ENCODE measurements around the gene TCN2. TPM values are rescaled to one million over a fixed set of nuclear protein-coding genes. Genes with fewer than 3 reads are reported as not detected.

TCN2 gene
- total and polyA plus RNA-seq, 12 donors: 8.9 to 46.8 (median 14.8) TPM

DNA sequence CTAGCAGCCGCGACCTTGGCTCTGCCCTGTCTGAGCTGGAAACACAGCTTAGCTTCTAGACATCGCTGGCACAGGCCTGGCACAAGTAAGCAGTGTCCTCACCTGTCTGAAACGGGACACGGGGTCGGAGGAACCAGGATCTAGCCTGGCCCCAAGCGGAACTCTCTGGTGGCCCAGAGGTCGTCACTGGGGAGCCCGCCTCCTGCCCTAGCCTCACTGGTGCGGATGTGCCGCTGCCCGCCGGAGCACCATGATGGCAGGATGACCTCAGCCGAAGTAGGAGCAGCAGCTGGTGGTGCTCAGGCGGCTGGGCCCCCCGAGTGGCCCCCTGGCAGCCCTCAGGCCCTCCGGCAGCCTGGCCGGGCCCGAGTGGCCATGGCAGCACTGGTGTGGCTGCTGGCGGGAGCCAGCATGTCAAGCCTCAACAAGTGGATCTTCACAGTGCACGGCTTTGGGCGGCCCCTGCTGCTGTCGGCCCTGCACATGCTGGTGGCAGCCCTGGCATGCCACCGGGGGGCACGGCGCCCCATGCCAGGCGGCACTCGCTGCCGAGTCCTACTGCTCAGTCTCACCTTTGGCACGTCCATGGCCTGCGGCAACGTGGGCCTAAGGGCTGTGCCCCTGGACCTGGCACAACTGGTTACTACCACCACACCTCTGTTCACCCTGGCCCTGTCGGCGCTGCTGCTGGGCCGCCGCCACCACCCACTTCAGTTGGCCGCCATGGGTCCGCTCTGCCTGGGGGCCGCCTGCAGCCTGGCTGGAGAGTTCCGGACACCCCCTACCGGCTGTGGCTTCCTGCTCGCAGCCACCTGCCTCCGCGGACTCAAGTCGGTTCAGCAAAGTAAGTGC, 29.5 kb downstream of the TCN2 start:
- H3K9me3 ChIP-seq: no peaks in the 10 kb centered on the region
- H3K36me3 ChIP-seq: no peaks in the 10 kb centered on the region
- intact Hi-C loops (cut with DNase I): loop anchor here in 5 of 10 donors (5.0 to 10.0 kb wide), 4 partner anchors 121 to 508 kb away; partner anchors contain the start of gene PLA2G3 (in 1 of the 5)
- 53 to 61% methylated on average over 45 of the region's 45 CpGs for WGBS, 2 donors
- peak overlapping the region; percentile 52 to 91 (median 74) for H3K4me3 ChIP-seq
- peaks cover 16 to 49% (median 39%) of the 10 kb centered on the region in 9 donors for H3K4me1 ChIP-seq
- ATAC-seq: peak in 2 of 8 donors; percentile 1 to 15
- H3K27ac ChIP-seq: peak overlapping the region in 9 of 10 donors; percentile 88 to 97 (median 91)
- TF ChIP-seq, protein P1, sequence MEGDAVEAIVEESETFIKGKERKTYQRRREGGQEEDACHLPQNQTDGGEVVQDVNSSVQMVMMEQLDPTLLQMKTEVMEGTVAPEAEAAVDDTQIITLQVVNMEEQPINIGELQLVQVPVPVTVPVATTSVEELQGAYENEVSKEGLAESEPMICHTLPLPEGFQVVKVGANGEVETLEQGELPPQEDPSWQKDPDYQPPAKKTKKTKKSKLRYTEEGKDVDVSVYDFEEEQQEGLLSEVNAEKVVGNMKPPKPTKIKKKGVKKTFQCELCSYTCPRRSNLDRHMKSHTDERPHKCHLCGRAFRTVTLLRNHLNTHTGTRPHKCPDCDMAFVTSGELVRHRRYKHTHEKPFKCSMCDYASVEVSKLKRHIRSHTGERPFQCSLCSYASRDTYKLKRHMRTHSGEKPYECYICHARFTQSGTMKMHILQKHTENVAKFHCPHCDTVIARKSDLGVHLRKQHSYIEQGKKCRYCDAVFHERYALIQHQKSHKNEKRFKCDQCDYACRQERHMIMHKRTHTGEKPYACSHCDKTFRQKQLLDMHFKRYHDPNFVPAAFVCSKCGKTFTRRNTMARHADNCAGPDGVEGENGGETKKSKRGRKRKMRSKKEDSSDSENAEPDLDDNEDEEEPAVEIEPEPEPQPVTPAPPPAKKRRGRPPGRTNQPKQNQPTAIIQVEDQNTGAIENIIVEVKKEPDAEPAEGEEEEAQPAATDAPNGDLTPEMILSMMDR (IDR thresholded peaks at IDR 0.05): no peak
- DNase-seq: peak in 1 of 2 donors; percentile 27
- H3K27me3 ChIP-seq: no peaks in the 10 kb centered on the region

DNA sequence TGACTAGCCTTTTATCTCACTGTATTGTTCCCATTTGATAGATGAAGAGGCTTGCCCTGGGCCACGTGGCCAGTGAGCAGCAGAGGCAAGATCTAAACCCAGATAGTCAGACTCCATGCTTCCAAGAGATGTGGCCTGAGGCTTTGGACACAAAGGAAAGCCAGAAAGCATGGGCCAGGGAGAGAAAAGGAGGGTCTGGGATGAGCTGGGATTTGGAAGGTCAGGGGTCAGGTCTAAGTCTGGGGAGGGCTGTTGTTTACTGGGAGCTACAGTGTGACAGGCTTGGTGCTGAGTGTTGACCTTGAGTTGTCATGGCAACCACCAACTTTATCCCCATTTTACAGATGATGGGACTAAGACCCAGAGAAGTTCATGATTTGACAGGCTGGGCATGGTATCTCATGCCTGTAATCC, 30.7 kb downstream of the TCN2 start:
- DNase-seq: no peak
- Histone ChIP-seq H3K27me3 (no peaks in the 10 kb centered on the region), H3K27ac (no peak overlapping the region), H3K4me1 (peaks cover 16 to 49% (median 39%) of the 10 kb centered on the region in 9 donors), H3K36me3 (no peaks in the 10 kb centered on the region), H3K4me3 (peak overlapping the region in 2 of 10 donors; percentile 5 to 81), H3K9me3 (no peaks in the 10 kb centered on the region)
- TF ChIP-seq, protein P1 (IDR thresholded peaks at IDR 0.05): no peak
- WGBS, 2 donors: 83 to 92% methylated on average over 1 of the region's 1 CpG
- intact Hi-C loops (cut with DNase I): loop anchor here in 5 of 10 donors (5.0 to 10.0 kb wide), 4 partner anchors 120 to 507 kb away; partner anchors contain the start of gene PLA2G3 (in 1 of the 5)
- no peak for ATAC-seq

DNA sequence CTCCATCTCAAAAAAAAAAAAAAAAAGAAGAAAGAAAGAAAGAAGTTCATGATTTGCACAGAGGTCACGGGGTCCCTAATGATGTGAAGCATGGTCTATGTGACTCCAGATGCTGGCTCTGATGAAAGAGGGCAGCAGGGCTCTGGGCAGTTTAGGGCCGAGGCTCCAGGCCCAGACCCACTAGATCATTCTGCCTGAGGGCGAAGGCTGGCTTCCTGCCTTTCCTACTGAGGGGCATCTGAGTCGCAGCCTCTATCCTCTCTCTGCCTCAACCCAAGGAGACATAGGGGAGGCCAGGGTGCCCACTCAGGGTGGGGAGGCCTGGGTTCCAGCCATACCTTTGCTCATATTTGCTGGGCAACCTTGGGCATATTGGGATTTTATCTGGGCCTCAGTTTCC, 33.4 kb downstream of the TCN2 start:
- 93 to 98% methylated on average over 4 of the region's 4 CpGs for WGBS, 2 donors
- H3K9me3 ChIP-seq: no peaks in the 10 kb centered on the region
- no peaks in the 10 kb centered on the region for H3K27me3 ChIP-seq
- H3K4me3 ChIP-seq: no peak overlapping the region
- TF ChIP-seq, protein P1 (IDR thresholded peaks at IDR 0.05): no peak
- H3K36me3 ChIP-seq: no peaks in the 10 kb centered on the region
- intact Hi-C loops (cut with DNase I): loop anchor here in 1 of 10 donors (10.0 kb wide), 1 partner anchor 264 kb away; no protein-coding TSS in a partner anchor
- DNase-seq (no peak), ATAC-seq (no peak)
- H3K27ac ChIP-seq: peak overlapping the region in 5 of 10 donors; percentile 10 to 59 (median 31)
- peaks cover 10 to 51% (median 30%) of the 10 kb centered on the region in 9 donors for H3K4me1 ChIP-seq

DNA sequence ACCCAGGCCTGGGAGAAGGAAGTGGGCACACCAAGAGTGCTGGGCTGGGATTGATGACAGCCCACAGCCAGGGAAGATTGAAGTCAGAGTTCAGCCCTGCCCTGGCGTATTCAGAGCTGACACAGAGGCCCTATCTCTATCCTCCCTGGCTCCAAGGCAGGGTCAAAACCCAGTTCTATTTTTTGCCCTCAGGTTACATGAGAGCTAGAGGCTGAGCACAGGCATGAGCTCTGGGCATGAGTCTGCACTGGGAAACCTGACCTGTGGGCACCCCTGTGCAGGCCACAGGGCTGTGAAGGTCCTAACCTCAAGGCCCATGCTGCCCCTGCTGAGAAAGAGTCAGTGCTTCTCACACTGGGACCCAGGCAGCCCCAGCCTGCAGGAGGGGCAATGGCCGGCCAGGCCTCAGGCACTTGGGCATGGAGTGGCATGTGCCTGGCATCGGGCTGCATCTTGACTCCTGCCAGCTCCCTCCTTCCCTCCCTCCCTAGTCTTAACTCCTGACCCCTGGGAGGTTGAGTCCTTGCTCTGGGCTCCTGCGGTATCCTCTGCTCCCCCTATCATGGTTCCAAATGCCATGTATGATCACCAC, 34.0 kb downstream of the TCN2 start:
- no peak for DNase-seq
- TF ChIP-seq, protein P1 (IDR thresholded peaks at IDR 0.05): no peak
- Histone ChIP-seq H3K4me3 (no peak overlapping the region), H3K27me3 (no peaks in the 10 kb centered on the region), H3K9me3 (no peaks in the 10 kb centered on the region), H3K4me1 (peaks cover 10 to 48% (median 28%) of the 10 kb centered on the region in 9 donors), H3K27ac (peak overlapping the region in 5 of 10 donors; percentile 10 to 59 (median 31)), H3K36me3 (no peaks in the 10 kb centered on the region)
- 81 to 84% methylated on average over 4 of the region's 4 CpGs for WGBS, 2 donors
- intact Hi-C loops (cut with DNase I): loop anchor here in 1 of 10 donors (10.0 kb wide), 1 partner anchor 264 kb away; no protein-coding TSS in a partner anchor
- peak in 6 of 8 donors; percentile 24 to 55 (median 46) for ATAC-seq
